ENCODE measurements around the gene SH3BGRL2. TPM values are rescaled to one million over a fixed set of nuclear protein-coding genes. Genes with fewer than 3 reads are reported as not detected.
"Not testable (repeated sequence)": the region's sequence is repeated elsewhere in the genome, so short reads cannot be mapped to it uniquely, and the experiment has no call there.

Gene SH3BGRL2
- total RNA-seq, 1 donor from 2014 or later = 0.07 TPM

- intact Hi-C loops (cut with micrococcal nuclease) = no loop called here
- DNase-seq = no peak
- Mint-ChIP-seq H3K27me3 (peaks cover 4% of the 10 kb centered on the region), H3K4me1 (peaks cover 8% of the 10 kb centered on the region), H3K9me3 (no peaks in the 10 kb centered on the region), H3K27ac (no peak overlapping the region), H3K36me3 (ENCODE audit: low read depth) (no peaks in the 10 kb centered on the region), H3K4me3 (no peak overlapping the region)
Measured at GRCh38 chr6:79676785-79677736, 45.9 kb downstream of the SH3BGRL2 start.

DNA sequence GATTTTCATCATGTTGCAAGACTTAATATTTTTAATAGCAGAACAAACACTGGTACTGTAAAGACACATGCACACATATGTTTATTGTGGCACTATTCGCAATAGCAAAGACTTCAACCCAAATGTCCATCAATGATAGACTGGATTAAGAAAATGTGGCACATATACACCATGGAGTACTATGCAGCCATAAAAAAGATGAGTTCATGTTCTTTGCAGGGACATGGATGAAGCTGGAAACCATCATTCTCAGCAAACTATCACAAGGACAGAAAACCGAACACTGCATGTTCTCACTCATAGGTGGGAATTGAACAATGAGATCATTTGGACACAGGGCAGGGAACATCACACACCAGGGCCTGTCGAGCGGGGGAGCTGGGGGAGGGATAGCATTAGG, 51.6 kb downstream of the SH3BGRL2 start:
- intact Hi-C loops (cut with micrococcal nuclease); DNase-seq; H3K4me1 Mint-ChIP-seq; H3K4me3 Mint-ChIP-seq; H3K27ac Mint-ChIP-seq; H3K27me3 Mint-ChIP-seq; H3K9me3 Mint-ChIP-seq; H3K36me3 Mint-ChIP-seq (ENCODE audit: low read depth): not testable (repeated sequence)

DNA sequence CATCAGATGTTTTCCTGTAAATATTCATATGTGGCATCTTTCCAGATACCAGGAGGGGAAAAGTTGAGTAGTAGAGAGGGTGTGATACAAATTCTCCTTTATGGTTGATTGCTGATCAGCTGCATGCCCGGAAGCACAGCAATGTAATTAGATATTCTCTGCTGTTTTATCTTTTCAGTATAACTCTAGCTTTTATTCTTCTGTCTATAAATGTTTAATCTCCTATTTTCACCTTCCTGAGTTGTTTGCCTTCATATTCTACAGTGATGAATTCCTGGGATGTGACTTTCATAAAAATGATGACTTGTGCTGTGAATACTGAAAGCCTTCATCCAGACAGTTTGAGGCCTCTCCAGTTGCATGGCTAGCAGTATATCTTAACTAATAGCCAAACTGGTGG, 53.7 kb downstream of the SH3BGRL2 start:
- no peaks in the 10 kb centered on the region for H3K4me1 Mint-ChIP-seq
- peaks cover 2% of the 10 kb centered on the region for H3K27me3 Mint-ChIP-seq
- no peak overlapping the region for H3K4me3 Mint-ChIP-seq
- no peak overlapping the region for H3K27ac Mint-ChIP-seq
- H3K9me3 Mint-ChIP-seq = no peaks in the 10 kb centered on the region
- intact Hi-C loops (cut with micrococcal nuclease) = no loop called here
- no peaks in the 10 kb centered on the region for H3K36me3 Mint-ChIP-seq (ENCODE audit: low read depth)
- no peak for DNase-seq

- no peaks in the 10 kb centered on the region for H3K9me3 Mint-ChIP-seq
- H3K27ac Mint-ChIP-seq = no peak overlapping the region
- intact Hi-C loops (cut with micrococcal nuclease) = no loop called here
- no peaks in the 10 kb centered on the region for H3K36me3 Mint-ChIP-seq (ENCODE audit: low read depth)
- no peaks in the 10 kb centered on the region for H3K4me1 Mint-ChIP-seq
- no peaks in the 10 kb centered on the region for H3K27me3 Mint-ChIP-seq
- no peak overlapping the region for H3K4me3 Mint-ChIP-seq
- no peak for DNase-seq
Measured at GRCh38 chr6:79686707-79687309, 55.7 kb downstream of the SH3BGRL2 start.

GRCh38 chr6:79687759-79688158, 56.6 kb downstream of the SH3BGRL2 start:
- intact Hi-C loops (cut with micrococcal nuclease) = no loop called here
- no peaks in the 10 kb centered on the region for H3K27me3 Mint-ChIP-seq
- no peak for DNase-seq
- no peaks in the 10 kb centered on the region for H3K4me1 Mint-ChIP-seq
- H3K9me3 Mint-ChIP-seq = no peaks in the 10 kb centered on the region
- no peak overlapping the region for H3K27ac Mint-ChIP-seq
- H3K4me3 Mint-ChIP-seq = no peak overlapping the region
- H3K36me3 Mint-ChIP-seq (ENCODE audit: low read depth) = no peaks in the 10 kb centered on the region

DNA sequence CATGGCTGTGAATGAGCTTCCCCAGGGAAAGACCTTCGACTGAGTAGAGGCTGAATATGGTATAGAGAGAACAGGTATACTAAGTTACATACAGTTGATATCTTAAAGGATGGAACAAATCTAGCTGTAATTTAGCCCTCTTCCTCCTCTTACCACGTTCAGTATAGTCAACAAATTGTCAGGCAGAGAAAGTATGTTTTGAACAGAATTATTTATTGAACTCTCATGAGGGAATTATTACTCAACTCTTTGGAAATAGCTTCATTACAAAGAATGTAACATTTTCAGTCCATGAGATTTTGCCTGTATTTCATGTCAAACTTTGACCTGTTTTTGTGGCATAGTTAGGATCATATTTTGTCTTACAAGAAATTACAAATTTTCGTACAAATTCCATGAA, 63.0 kb downstream of the SH3BGRL2 start:
- intact Hi-C loops (cut with micrococcal nuclease) = no loop called here
- H3K9me3 Mint-ChIP-seq = peaks cover 4% of the 10 kb centered on the region
- no peaks in the 10 kb centered on the region for H3K27me3 Mint-ChIP-seq
- H3K27ac Mint-ChIP-seq = no peak overlapping the region
- no peaks in the 10 kb centered on the region for H3K4me1 Mint-ChIP-seq
- no peak for DNase-seq
- H3K36me3 Mint-ChIP-seq (ENCODE audit: low read depth) = no peaks in the 10 kb centered on the region
- H3K4me3 Mint-ChIP-seq = no peak overlapping the region

DNA sequence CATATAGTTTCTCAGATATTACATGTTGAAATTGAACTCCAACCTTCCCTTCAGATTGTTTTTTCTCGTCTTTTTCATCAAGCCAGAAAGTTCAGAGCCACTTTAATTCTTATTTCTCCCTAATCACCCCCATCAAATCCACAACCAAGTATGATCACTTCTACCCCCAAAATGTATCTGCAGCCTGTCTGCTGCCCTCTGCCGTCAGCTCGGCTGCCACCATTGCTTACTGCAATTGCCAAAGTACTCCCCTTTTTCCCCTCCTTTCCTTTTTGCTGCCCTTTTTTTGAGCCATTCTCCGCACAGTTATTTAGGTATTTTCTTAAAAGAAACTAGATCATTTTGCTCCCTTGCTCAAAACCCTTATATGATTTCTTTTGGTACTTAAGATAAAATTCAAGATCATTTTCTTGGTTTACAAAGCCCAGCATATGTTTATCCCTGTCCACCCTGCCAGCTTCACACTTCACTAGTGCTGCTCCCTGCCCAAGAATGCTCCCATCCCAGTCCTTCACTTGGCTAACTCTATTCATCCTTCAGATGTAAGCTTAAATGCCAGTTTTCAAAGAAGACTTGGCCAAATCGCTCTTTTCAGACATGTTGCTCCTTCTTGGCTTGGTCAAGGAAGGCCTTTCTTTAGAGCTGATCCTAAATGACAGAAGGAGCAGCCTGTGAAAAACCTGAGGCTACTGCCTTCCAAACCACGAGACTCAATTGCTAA, 63.7 kb downstream of the SH3BGRL2 start:
- intact Hi-C loops (cut with micrococcal nuclease) = no loop called here
- H3K9me3 Mint-ChIP-seq = peaks cover 4% of the 10 kb centered on the region
- H3K27ac Mint-ChIP-seq = no peak overlapping the region
- H3K36me3 Mint-ChIP-seq (ENCODE audit: low read depth) = no peaks in the 10 kb centered on the region
- no peak overlapping the region for H3K4me3 Mint-ChIP-seq
- no peaks in the 10 kb centered on the region for H3K27me3 Mint-ChIP-seq
- H3K4me1 Mint-ChIP-seq = no peaks in the 10 kb centered on the region
- no peak for DNase-seq

- Mint-ChIP-seq H3K4me3 (no peak overlapping the region), H3K27me3 (no peaks in the 10 kb centered on the region), H3K9me3 (peaks cover 4% of the 10 kb centered on the region), H3K36me3 (ENCODE audit: low read depth) (no peaks in the 10 kb centered on the region), H3K4me1 (no peaks in the 10 kb centered on the region), H3K27ac (no peak overlapping the region)
- DNase-seq = no peak
- intact Hi-C loops (cut with micrococcal nuclease) = no loop called here
Measured at GRCh38 chr6:79697430-79697829, 66.3 kb downstream of the SH3BGRL2 start.

DNA sequence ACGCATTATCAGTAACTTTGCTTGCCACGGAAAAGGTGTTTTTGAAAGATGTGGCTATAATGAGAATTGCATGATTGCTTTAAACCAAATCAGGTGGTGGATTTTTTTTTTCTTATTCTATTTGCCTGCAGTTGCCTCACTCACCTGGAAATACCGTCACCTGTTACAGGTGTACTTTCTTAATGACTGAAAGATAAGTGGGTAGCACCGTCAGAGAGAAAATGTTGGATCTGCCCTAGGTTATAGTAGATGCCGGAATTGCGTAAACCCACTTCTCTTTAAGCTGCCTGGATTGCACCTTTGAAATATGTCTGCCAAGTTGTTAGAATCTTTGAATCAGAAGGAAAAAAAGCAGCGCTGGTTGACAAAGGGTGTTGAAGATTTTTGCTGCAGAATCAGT, 68.5 kb downstream of the SH3BGRL2 start:
- Mint-ChIP-seq H3K4me3 (no peak overlapping the region), H3K9me3 (no peaks in the 10 kb centered on the region), H3K27me3 (peaks cover 2% of the 10 kb centered on the region), H3K4me1 (no peaks in the 10 kb centered on the region), H3K36me3 (ENCODE audit: low read depth) (no peaks in the 10 kb centered on the region), H3K27ac (no peak overlapping the region)
- intact Hi-C loops (cut with micrococcal nuclease) = no loop called here
- no peak for DNase-seq

DNA sequence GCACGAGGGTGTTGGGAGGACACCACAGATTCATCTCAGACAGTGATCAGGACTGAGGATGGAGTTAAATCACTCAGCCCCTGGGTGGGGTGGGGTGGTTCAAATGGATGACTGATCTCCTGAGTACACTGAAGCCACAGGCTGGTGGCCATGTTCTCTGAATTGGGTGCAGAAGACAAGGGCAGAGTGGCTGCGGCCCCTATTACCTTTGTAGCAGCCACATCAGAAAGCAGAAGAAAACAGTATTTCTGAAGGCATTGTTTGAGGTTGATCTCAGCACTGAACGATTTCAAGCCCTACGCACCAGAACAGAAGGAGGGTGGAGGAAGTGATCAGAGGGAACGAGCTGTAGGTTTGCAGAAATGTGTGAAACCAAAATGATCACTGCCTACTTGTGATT, 71.6 kb downstream of the SH3BGRL2 start:
- DNase-seq = peak; percentile 56
- H3K4me3 Mint-ChIP-seq = no peak overlapping the region
- H3K27ac Mint-ChIP-seq = no peak overlapping the region
- H3K36me3 Mint-ChIP-seq (ENCODE audit: low read depth) = no peaks in the 10 kb centered on the region
- no peaks in the 10 kb centered on the region for H3K4me1 Mint-ChIP-seq
- peaks cover 2% of the 10 kb centered on the region for H3K27me3 Mint-ChIP-seq
- intact Hi-C loops (cut with micrococcal nuclease) = no loop called here
- H3K9me3 Mint-ChIP-seq = no peaks in the 10 kb centered on the region

- no peaks in the 10 kb centered on the region for H3K36me3 Mint-ChIP-seq (ENCODE audit: low read depth)
Measured at GRCh38 chr6:79704200-79704599, 73.1 kb downstream of the SH3BGRL2 start.

DNA sequence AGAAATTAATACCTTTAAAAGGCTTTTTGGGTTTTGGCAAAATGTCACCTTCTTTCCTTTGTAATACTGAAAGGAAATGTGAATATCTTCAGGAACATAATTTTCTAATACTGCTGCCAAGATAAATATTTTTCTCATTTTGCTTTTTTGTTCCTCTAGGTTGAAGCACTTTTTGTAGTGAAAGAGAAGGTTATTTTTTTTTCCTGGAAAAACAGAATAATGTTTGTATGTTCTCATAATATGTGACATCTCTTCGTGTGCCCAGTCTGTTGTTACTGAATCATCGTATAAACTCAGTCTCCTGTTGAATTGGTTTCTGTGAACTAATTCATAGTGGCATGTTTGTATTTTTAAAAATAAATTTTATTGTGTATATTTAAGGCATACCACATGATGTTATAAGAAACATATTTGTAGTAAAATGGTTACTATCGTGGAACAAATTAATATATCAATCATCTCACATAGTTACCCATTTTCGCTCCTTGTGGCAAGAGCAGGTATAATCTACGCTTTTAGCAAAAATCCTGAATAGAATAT, 74.4 kb downstream of the SH3BGRL2 start:
- no peaks in the 10 kb centered on the region for H3K9me3 Mint-ChIP-seq
- intact Hi-C loops (cut with micrococcal nuclease) = no loop called here
- H3K4me3 Mint-ChIP-seq = no peak overlapping the region
- no peak overlapping the region for H3K27ac Mint-ChIP-seq
- H3K36me3 Mint-ChIP-seq (ENCODE audit: low read depth) = no peaks in the 10 kb centered on the region
- no peaks in the 10 kb centered on the region for H3K4me1 Mint-ChIP-seq
- no peak for DNase-seq
- H3K27me3 Mint-ChIP-seq = peaks cover 2% of the 10 kb centered on the region

More at GRCh38 chr6:79704200-79704599, 73.1 kb downstream of the SH3BGRL2 start:
- Mint-ChIP-seq H3K9me3 (no peaks in the 10 kb centered on the region), H3K4me1 (no peaks in the 10 kb centered on the region), H3K4me3 (no peak overlapping the region), H3K27ac (no peak overlapping the region), H3K27me3 (peaks cover 2% of the 10 kb centered on the region)
- DNase-seq = no peak
- intact Hi-C loops (cut with micrococcal nuclease) = no loop called here

DNA sequence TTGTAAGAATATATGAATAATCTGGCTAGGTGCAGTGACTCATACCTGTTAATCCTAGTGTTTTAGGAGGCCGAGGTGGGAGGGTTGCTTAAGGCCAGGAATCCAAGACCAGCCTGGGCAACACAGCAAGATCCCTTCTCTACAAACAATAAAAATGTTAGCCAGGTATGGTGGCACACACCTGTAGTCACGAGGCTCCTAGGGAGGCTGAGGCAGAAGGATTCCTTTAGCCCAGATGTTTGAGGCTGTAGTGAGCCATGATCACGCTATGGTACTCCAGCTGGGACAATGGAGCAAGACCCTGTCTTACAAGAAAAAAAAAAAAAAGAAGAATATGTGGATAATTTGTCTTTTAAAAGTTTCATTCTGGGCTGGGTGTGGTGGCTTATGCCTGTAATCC, 75.4 kb downstream of the SH3BGRL2 start:
- Mint-ChIP-seq H3K36me3 (ENCODE audit: low read depth) (no peaks in the 10 kb centered on the region), H3K27me3 (peaks cover 2% of the 10 kb centered on the region), H3K4me3 (no peak overlapping the region), H3K27ac (no peak overlapping the region), H3K9me3 (no peaks in the 10 kb centered on the region), H3K4me1 (no peaks in the 10 kb centered on the region)
- intact Hi-C loops (cut with micrococcal nuclease) = no loop called here
- no peak for DNase-seq

DNA sequence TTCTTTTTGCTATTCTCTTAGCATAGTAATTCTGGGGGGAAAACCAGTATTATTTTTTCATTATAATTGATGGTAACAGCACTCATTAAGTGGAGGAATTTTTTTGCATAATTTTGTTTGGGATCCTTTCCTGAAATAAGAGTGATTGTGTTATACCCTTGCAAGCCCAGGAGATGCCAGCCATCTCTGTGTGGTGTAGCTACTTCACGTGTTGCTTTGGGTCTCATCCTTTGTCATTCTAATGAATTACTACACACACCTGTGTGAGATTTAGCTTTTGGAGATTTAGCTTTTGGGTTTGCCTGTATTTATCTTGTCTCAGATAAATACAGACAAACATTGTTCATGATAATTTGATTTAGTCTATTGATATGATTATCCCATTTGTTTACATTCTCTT, 76.5 kb downstream of the SH3BGRL2 start:
- H3K4me3 Mint-ChIP-seq = no peak overlapping the region
- H3K27ac Mint-ChIP-seq = no peak overlapping the region
- H3K4me1 Mint-ChIP-seq = no peaks in the 10 kb centered on the region
- H3K27me3 Mint-ChIP-seq = peaks cover 1% of the 10 kb centered on the region
- H3K36me3 Mint-ChIP-seq (ENCODE audit: low read depth) = no peaks in the 10 kb centered on the region
- H3K9me3 Mint-ChIP-seq = no peaks in the 10 kb centered on the region
- DNase-seq = no peak
- intact Hi-C loops (cut with micrococcal nuclease) = no loop called here

Data from activated CD4-positive, alpha-beta T cell treated with anti-CD3 and anti-CD28 coated beads, Interleukin-2, amount 10 ng/mL, durations not matched to agents 24 days and 14 days (primary cell).